HG02885 (cell line): ENCODE data around the gene PNMA3.
"Not testable (repeated sequence)": the region's sequence is repeated elsewhere in the genome, so short reads cannot be mapped to it uniquely, and the experiment has no call there.

Source experiments
- ATAC-seq: cut with Tn5 transposase; IDR thresholded peaks from one replicate; pipeline ENCODE4 v1.9.1; 2021; ENCODE audit warnings: mild to moderate bottlenecking; ENCODE audit not compliant: unreplicated experiment, poor library complexity

Gene PNMA3, protein sequence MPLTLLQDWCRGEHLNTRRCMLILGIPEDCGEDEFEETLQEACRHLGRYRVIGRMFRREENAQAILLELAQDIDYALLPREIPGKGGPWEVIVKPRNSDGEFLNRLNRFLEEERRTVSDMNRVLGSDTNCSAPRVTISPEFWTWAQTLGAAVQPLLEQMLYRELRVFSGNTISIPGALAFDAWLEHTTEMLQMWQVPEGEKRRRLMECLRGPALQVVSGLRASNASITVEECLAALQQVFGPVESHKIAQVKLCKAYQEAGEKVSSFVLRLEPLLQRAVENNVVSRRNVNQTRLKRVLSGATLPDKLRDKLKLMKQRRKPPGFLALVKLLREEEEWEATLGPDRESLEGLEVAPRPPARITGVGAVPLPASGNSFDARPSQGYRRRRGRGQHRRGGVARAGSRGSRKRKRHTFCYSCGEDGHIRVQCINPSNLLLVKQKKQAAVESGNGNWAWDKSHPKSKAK

DNA sequence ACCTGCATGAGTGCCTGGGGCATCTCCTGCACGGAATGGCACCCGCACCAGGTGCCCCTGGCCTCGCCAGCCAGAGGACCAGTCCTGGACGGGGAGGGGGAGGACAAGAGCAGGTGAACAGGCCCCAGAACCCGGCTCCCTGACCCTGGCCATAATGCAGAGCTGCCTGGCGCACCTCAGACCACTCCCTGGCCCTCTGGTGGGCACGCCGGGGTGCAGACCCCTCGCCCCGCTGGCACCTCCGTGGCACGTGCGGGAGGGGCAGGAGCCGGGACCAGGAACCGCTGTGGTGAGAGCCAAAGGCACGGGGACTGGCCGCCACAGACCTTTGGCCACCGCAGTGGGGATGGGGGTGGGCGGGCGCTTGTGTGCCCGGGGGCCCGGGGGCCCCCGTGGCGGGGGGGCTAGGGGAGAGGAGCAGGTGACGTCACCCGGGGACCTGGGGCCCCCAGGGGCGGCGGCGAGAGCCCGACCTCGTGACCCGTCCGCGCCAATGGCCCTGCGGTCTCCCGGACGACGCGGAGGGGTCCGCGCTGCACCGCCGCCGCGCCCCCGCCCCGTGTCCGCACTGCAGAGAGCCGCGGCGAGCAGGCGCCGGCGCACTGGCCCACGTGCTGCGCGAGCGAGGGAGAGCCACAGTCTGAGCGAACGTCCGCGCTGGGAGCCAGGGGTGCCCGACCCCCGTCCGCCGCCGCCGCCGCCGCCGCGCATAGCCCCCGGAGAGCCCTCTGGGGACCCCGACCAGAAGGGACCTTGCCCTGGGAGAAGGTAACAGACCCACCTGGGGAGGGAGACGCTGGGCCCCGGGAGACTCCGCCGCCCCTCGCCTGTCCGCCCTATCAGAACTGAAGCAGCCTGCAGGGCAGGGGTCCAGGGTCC lies at the start of gene PNMA3:
PNMA3 (plus strand) TSS at position 600 of the 879 bp plus-strand sequence. CDS start 586 bp downstream, outside the sequence.
- no peak for ATAC-seq

DNA sequence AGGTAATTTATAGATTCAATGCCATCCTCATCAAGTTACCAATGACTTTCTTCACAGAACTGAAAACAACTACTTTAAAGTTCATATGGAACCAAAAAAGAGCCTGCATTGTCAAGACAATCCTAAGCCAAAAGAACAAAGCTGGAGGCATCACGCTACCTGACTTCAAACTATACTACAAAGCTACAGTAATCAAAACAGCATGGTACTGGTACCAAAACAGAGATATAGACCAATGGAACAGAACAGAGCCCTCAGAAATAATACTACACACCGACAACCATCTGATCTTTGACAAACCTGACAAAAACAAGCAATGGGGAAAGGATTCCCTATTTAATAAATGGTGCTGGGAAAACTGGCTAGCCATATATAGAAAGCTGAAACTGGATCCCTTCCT lies 39.1 kb upstream of the PNMA3 start:
- not testable (repeated sequence) for ATAC-seq

DNA sequence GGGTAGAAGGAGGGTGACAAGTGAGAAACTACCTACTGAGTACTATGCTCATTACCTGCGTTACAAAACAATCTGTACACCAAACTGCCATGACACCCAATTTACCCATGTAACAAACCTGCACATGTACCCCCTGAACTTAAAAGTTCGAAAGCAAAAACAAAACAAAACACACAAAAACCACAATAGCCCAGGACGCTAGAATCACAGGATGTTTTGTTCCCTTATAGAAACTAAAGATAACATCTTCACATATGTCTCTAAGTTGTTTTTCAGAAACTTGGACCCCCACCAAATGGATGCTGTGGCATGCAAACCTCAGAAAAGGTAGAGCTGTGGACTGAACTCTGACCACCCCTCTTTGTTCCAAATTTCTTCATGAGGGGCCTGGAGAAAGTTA lies 37.1 kb upstream of the PNMA3 start:
- ATAC-seq = no peak

DNA sequence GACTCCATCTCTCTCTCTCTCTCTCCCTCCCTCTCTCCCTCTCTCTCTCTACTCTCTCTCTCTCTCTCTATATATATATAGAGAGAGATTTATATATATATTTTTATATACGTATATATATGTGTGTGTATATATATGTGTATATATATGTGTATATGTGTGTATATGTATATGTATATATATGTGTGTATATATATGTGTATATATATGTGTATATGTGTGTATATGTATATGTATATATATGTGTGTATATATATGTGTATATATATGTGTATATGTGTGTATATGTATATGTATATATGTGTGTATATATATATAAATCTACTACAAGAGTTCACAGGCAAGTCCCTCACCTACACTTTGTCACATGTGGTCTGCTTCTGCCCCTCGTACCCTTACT lies 29.8 kb upstream of the PNMA3 start:
- ATAC-seq = not testable (repeated sequence)

DNA sequence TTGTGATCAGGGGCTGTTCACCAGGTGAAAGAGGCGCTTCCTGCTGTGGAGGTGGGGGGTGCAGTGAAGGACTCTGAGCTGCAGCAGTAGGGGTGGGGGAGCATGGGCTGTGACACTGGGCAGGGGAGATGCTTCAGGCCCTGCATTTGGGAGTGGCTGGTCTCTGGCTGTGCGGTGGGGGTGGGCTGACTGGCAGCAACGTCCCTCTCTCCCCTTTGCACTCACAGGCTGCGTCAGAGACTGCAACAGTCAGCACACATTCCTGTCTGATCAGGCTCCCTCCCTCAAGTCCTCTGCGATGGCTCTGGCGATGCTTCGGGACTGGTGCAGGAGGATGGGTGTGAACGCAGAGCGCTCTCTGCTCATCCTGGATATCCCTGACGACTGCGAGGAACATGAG lies 27.8 kb upstream of the PNMA3 start:
- ATAC-seq = not testable (repeated sequence)

DNA sequence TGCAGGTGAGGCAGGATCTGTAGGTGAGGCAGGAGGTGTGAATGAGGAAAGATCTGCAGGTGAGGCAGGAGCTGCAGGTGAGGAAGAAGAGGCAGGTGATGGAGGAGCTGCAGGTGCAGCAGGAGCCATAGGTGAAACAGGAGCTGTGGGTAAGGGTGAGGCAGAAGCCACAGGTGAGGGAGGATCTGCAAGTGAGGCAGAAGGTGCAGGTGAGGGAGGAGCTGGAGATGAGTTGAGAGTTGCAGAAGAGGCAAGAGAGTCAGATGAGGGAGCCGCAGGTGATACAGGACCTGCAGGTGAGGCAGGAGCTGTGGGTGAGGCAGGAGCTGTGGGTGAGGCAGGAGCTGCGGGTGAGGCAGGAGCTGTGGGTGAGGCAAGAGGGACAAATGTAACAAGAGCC lies 27.1 kb upstream of the PNMA3 start:
- no peak for ATAC-seq

DNA sequence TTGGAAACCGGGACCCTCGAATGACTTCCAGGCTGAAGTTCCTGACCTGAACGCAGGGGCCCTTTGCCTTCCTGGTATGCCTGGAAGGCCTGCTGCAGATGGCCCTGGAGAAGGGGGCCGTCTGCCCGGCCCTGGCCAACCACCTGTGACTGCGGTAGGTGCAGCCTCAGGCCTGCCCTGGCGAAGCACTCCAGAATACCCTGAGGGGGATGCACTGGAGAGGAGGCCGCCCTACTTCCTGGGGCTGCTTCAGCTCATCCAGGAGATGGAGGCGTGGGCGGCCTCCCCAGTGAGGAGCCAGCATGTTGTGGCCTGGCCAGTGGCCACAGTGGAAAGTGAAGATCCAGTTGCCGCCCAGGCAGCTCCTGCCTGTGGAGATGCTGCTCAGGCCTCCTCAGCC lies 26.4 kb upstream of the PNMA3 start:
- no peak for ATAC-seq

DNA sequence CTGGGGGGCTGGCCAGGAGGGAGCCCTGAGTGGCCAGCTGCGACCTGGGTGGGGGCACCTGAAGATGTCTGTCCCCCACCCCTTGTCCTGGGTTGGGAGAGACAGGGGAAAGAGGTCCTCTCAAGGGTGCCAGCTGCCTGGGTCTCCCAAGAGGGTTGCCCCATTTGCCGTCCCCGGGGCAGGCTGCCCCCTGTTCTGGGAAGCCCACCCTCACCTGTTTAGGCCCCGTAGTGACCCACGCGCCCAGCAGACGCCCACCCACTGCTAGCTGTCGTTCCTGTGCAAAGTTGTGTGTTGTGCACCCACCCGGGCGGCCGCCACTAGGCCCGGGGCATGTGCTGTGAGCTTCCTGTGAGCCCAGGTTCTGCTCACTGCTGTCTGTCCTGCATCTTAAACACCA lies 25.5 kb upstream of the PNMA3 start:
- no peak for ATAC-seq

DNA sequence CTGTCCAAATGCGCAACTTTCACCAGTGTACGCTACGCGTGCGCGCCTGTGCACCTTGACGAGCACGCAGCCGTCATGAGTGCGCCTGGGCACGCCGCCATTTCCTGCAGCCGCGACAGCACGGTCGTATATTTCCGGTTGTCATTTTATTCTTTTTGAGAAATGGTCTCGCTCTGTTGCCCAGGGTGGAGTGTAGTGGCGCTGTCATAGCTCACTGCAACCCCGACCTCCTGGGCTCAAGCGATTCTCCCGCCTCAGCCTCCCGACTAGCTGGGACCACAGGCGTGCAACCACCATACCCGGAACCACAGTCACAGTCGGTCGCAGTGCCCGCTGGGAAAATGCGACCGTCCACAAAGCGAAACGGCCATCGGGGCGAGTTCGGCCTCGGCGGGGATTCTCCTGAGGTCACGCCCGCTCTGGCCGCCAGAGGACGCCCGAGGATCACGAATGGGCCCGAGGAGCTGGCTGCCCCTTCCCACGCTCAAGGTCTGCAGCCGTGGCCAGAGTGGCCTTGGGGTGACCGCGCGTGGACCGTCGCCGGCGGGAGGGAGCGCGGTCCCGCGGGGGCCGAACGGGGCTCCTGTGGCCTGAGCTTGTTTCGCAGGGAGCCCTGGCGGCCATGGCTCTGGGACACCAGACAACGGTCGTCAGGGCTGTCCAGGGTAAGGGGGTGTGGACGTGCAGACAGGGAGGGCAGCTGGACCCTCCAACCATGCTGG lies 23.7 kb upstream of the PNMA3 start:
- peak; percentile 75 for ATAC-seq

DNA sequence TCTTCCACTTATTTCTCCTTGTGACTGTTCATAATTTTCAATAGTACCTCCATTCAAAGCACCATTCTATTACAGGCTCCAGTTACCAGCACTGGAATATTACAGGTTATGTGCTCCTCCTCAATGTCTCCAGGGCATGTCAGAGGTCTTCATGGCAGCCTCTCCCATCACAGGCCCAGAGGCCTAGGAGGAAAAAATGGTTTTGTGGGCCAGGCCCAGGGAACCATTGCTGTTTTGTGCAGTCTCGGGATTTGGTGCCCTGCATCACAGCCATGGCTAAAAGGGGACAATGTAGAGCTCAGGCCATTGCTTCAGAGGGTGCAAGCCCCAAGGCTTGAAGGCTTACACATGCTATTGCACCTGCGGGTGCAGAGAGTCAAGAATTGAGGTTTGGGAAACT lies 7.2 kb upstream of the PNMA3 start:
- ATAC-seq = no peak

DNA sequence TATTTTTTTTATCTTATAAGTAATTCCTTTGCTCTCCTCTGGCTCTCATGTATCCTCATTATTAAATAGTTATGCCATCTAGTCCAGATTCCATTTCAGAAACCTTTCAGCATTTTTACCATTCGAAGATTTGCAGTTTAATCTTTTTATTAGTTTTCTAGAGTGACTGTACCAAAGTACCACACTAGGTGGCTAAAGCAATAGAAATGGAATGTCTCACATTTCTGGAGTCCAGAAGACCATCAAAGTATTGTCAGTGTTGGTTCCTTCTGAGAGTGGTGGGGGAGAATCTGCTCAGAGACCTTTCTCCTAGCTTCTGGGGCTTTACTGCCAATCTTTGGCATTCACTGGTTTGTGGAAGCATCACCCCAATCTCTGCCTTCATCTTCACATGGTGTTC lies 3.7 kb upstream of the PNMA3 start:
- ATAC-seq = no peak

DNA sequence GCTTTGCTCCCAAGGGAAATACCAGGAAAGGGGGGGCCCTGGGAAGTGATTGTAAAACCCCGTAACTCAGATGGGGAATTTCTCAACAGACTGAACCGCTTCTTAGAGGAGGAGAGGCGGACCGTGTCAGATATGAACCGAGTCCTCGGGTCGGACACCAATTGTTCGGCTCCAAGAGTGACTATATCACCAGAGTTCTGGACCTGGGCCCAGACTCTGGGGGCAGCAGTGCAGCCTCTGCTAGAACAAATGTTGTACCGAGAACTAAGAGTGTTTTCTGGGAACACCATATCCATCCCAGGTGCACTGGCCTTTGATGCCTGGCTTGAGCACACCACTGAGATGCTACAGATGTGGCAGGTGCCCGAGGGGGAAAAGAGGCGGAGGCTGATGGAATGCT lies 1.0 kb downstream of the PNMA3 start:
- ATAC-seq = no peak

DNA sequence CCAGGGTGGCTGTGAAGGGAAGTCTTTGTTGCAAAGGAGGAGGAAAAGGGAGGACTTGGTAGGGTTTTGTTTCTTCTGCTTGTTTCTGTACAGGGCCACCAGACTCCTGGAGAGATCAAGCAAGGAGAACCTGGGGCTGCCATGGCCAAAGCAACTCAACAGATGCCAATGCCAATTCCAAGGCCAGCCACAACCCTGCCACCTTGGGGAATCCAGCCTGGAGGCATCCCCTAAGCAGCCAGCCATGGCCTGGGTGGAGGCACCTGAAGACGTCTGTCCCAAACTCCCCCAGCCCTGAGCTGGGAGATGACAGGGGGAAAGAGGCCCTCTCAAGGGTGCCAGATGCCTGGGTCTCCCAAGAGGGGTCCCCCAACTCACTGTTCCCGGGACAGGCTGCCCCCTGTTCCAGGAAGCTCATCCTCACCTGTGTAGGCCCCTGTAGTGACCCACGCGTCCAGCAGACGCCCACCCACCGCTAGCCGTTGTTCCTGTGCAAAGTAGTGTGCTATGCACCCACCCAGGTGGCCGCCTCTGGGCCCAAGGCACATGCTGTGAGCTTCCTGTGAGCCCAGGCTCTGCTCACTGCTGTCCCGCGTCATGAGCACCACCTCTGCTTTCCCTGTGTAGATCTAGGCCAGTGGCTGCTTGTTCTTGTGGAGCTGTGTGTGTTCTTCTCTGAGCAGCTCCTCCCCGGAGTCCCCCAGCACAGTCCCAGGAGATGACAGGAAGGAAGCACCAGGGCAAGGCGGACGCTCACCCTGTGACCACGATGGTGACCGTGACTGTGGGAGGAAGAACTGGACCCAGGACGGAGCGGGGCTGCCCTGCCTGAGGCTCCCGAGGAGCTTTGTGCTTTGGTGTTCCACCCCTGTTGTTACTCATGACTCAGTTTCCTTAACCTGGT lies 3.2 kb downstream of the PNMA3 start:
- ATAC-seq = no peak

DNA sequence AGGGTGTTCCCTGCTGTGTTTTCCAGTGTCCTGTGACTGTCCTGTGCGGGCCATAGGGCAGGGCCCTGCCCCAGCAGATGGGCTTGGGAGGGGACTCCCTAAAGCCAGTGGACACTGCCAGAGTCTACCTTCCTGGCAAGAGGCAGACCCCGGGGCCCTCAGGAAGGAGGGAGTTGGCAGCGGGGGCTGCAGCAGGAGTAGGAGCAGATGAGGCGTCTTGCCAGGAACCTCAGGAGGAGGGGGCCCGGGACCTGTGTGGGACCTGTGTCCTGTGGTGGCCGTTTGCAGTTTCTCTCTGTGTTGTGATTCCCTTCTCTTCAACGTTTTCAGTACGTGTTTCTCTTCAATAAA lies 3.8 kb downstream of the PNMA3 start:
- no peak for ATAC-seq

DNA sequence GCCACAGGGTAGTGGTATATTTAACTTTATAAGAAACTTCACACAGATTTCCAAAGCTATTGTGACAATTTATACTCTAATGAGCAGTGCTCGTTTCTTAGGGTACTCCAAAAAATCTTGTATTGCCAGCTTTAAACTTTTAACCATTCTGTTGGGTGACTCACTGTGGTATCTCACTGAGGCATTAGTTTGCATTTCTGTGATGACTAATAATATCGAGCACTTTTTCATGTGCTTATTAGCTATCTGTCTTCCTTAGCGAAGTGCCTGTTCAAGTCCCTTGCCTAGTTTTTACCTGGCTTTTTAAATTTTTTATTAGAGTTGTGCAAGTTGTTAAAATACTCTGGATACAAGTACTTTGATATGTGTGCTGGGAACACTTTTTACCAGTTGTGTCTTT lies 5.5 kb downstream of the PNMA3 start:
- ATAC-seq = no peak

DNA sequence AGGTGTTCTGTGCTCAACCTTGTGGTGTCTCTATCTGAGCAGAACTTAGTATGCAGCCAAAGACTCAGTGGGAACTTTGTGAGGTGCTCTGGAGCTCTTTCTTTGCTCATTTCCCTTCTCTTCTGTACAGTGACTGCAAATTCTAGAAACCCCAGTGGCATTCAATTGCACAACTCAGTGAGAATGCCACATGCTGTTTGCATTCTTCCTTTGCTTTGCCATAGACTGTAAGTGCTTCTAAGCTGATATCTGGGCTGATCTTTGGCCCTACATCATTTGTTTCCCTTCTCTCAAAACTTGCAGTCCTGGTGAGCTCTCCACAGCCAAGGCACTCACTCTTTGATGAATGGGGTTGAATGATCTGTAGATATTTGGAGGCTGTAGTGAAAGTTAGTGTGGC lies 7.0 kb downstream of the PNMA3 start:
- no peak for ATAC-seq

DNA sequence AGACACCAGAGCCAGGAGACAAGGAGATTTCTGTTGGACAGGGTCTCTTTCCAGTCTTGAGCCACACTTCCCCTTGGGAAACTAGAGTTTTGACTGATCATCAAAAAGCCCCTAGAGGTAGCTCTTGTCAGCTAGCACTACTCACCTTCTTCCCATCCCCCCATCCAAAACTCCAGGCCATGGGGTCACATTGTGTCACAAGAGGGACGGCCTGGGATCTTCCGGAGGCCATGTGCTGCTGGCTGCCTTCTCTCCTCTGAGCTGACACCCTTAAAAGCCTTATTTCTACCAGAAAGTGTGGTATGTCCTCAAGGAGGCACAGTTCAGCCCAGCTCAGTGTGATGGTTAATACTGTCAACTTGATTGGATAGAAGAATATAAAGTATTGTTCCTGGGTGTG lies 7.8 kb downstream of the PNMA3 start:
- ATAC-seq = no peak

DNA sequence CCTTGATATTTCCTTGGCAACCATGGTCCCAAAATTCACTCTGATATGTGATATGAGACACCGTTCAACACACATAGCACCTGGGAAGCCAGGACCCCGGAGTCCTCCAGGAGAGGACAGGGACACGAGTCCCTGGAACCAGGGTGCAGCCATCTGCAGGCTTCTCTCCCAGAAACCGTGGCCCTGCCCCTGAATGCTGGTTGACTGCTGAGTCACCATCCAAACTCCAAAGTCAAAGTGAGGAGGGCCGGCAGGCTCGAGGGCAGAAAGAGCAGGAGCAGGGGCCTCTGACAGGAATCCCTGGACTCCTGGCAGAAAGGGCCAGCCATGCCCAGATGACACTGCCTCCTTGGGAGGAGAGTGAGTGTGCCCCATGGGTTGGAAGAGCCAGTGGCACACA lies 9.1 kb downstream of the PNMA3 start:
- no peak for ATAC-seq

DNA sequence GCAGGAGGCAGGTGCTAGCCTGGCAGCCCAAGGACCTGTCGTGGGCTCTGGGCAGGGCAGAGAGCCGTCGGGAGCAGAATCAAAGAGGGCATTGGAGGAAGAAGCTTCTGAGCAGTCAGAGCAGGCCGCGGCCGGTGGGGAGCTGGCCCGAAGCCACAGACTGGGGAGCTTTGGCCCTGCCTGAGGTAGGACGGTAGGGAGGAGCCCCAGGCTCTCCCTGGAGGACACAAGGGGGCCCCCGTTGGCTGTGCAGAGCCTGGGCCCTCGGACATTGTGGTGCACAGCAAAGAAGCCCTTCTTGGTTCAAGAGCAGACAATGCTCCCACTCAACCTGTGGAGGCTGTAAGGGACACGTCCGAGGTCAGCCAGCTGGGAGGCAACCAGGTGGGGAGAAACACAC lies 10.1 kb downstream of the PNMA3 start:
- not testable (repeated sequence) for ATAC-seq
